SIG-M5 treated with dmso at 0.1 percent for 504 hours (cell line): ENCODE measurements around the gene EGFR.

Experiments
- DNase-seq: peaks from one replicate; lab custom pipeline; 2025; ENCODE audit not compliant: unreplicated experiment; lab: John Stamatoyannopoulos, UW

EGFR gene

DNA sequence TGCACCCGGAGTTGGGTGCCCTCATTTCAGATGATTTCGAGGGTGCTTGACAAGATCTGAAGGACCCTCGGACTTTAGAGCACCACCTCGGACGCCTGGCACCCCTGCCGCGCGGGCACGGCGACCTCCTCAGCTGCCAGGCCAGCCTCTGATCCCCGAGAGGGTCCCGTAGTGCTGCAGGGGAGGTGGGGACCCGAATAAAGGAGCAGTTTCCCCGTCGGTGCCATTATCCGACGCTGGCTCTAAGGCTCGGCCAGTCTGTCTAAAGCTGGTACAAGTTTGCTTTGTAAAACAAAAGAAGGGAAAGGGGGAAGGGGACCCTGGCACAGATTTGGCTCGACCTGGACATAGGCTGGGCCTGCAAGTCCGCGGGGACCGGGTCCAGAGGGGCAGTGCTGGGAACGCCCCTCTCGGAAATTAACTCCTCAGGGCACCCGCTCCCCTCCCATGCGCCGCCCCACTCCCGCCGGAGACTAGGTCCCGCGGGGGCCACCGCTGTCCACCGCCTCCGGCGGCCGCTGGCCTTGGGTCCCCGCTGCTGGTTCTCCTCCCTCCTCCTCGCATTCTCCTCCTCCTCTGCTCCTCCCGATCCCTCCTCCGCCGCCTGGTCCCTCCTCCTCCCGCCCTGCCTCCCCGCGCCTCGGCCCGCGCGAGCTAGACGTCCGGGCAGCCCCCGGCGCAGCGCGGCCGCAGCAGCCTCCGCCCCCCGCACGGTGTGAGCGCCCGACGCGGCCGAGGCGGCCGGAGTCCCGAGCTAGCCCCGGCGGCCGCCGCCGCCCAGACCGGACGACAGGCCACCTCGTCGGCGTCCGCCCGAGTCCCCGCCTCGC is at the start of gene EGFR:
Gene EGFR (plus strand): TSS at position 657 of the 830 bp plus-strand sequence. CDS start 261 bp downstream, outside the sequence.
- no peak for DNase-seq

- DNase-seq: no peak
Measured at GRCh38 chr7:54969208-54969967, 49.4 kb upstream of the EGFR start.

DNA sequence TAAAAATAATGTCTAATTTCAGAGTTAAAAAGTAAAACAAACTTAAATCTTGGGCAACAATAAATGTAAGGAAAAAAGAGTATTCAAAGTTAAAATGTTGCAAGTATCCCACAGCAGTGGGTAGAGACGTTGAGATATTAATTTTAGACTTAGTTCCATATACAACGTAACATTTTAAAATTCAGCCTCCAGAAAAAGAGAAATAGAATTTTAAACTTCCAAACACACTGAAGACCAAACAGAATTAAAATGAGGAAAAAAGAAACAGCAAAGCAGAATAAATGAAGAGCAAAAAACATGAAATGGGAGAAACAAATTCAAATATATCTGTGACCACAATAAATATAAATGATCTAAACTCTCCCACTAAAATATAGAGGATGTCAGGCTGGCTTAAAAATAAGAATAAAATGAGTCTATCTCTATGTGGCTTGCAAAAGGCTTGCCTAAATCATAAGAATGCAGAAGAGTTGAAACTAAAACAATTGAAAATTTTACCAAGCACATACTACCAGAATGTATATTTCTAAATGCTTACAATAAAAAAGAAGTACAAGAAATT is 46.0 kb upstream of the EGFR start:
- DNase-seq: no peak

DNA sequence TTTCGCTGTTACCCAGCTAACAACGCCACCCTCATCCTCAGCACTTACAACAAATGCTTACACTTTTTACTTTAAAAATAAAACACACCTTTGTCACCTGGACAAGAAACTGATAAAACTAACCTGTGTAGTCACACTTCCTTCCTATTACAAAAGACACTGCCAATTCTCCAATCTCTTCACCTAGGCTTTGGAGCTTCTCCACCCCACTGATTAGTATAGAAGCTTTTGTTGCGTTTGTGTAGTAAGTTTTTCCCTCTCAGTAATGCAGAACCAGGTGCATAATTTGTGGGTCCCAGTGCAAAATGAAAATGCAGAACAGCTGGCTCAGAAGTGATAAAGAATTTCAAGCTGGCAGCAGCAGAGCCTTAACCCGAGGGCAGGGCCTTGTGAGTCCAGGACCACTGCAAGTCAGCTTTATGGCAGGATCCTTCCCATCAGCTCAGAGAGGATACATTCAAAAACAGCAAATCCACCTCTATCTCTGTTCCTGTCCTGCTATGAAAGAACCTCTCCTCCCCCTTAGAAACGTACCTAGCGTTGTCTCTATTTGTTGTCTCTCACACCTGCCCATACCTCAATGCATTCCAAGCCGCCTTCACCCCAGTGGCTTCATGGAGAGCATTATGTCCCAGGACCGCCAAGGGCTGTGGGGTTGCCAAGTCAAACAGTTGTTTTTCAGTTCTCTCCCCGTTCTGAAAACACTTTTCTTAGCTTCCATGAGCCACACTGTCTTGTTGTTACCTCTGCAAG is 40.3 kb upstream of the EGFR start:
- no peak for DNase-seq

DNA sequence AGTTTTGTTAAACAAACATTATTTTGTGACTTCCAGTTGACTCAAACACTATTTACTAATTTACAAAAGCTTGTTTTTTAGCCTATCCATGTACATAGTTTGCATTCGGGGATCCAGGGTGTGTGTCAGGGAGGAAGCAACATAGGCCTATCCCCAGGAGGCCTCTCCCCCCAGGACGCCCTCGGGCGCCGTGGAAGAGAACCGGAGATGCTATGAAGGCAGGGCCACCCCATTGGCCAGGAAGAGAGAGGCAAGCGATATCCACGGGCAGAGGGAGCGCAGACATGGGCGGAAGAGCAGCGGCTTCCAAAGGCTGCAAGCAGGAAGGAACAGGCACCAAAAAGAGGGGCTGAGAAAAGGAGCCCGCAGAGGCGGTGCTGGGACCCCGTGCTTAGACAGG is 38.3 kb upstream of the EGFR start:
- DNase-seq: no peak

DNA sequence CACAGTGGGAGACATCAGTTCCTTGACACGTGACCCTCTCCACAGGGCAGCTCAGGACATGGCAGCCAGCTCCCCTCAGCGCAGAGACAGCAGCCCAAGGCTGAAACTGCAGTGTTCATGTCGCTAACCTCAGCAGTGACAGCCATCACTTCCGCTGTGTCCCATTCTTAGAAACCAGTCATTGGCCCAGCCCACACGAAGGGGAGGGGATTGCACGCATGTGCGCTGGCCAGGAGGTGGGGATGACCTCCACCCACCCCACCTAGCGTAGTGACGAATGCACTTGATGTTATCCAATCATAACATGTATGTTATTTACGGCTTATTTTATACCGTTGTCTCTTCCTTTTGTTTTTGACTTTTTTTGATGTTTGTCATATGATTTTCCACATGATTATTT is 36.9 kb upstream of the EGFR start:
- no peak for DNase-seq

DNA sequence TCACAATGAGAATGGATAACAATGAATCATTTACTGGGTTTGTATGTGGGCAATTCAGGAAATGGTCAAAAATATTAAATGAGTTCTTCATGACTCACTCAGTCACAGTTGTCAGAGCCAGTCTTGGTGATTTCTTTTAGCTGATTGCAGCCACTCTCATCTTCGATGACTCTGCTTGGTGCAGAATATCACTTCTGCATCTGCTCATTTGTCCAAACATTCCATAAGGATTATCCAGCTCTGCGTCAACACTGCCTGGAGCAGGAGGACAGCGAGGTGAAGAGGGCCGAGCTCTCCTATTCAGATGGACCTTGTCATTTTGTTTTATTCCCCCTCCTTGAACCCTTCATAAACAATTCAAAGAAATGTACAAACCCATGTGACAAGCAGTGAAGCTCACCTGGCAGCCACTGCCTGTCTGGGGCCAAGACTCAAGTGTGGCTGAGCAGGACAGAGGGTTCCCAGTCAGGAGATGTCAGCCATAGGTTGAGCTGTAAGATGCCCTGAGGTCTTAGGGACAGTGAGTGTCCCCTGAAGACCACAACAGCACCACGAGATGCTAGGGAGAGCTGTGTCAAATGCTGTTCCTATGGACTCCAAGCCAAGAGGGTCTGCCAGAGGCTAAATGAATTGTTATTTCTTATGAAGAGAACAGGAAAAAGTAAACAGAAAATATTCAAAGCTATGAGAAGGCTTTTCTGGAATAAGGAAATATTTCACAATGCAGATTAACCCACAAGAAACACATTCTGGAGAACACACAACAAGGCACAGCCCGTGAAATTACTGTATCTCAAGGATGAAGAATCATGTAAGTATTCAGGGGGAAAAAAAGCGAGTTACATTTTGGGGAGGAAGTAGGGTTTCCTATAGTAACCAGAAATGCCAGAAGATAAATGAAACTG is 33.1 kb upstream of the EGFR start:
- DNase-seq: no peak

DNA sequence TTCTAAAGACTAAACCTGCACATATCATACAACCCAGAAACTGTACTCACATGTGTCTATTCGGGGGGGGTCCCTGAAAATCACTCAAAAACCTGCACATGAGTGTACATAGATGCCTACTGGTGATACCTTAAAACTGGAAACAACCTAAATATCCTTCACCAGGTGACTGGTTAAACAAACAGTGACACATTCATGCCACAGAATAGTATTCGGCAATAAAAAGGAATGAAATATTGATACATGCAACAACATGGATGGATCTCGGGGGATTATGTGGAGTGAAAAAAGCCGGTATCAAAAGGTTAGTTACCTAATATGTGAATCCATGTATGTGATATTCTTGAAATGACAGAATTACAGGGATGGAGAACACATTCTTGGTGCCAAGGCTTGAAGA is 32.1 kb upstream of the EGFR start:
- no peak for DNase-seq

- DNase-seq: no peak
Measured at GRCh38 chr7:54987772-54988171, 31.0 kb upstream of the EGFR start.

- no peak for DNase-seq
Measured at GRCh38 chr7:54988516-54988915, 30.3 kb upstream of the EGFR start.

DNA sequence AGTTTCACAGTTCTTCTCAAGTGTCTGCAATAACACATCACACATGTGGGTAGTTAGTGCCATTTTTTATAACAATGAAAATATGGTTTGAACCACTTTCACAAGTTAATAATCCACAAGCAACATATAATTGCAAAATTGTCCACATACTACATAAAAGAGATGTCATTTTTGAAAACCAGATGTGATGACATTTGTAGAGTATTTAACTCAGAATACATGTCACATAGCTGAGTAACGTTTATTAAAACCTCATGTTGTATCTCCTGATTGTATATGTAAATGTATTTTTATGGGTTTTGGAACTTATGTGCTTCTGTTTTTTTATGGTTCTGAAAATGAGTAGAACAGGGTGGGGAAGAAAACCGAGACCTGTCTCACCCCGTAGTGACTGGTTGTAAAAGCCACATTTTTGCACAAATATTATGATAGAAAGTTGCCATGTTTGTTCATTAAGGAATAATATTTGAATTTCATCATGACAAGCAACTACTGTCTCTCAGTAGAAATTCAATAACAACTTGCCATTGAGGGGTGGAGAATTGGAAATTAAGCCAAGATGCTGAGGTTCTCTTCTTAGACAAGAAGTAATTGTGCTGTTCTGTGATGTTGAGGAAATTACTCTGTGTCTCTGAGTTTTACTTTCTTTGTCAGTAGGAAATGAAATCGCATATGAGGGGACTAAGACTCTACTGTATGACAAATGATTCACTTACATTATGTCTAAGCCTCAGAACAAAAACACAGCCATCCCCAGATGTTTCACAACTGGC is 29.2 kb upstream of the EGFR start:
- no peak for DNase-seq

DNA sequence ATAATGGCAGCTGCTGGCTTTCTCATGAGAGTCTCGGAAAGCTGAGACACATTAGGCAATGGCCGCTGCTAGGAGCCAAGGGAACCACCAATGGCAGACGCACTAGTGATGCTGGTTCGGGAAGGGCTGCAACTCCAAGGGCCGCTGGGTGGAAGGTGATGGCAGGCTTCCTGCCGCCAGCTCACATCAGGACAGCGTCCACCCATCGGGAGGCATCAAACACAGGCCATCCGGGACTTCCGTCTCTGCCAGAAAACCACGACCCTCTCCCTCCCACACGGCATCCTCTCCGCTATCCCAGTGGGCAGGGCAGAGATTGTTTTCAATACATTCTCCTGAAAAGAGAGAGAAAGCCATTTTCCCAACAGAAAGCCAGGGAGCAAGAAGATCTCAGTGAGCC is 27.5 kb upstream of the EGFR start:
- DNase-seq: no peak

DNA sequence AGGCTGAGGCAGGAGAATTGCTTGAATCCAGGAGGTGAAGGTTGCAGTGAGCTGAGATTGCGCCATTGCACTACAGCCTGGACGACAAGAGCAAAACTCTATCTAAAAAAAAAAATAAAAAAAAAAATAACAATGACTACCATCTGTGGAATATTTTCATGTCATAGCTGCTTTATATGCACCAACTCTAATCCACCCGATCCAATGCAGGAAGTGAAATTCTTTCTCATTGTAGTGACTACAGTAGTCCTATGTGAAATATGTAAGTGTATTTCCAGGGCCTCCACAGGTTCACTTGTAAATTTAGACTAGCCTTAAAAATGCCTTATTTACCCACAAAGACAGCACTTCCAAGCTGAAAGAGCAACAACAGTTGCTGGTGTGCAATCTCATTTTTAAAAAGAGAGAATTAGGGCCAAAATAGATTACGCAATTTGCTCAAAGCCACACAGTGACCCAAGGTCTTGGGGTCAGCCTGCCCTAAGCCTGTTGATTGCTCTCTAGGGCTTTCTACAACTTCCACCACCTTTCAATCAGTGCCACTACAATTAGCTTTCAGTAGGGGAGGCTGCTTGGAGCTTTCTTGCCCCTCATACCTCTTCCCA is 25.8 kb upstream of the EGFR start:
- no peak for DNase-seq

DNA sequence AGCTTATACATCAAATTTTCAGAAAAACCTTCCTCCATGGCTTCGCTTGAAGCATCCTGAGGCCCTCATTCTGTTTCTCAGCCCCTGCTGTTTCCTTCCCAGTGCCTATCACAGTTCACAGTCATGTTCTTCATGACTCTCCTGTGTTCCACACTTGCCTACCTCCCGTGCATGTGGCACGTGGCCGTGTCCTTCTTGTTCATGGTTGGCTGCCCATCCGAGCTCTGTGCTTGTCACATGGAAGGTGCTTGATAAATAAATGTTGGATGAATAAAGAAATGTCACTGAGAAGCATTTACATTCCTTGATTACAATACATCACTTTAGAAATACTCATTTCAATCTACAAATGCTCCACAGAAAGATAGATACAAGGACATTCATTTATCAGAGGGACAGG is 23.7 kb upstream of the EGFR start:
- no peak for DNase-seq

GRCh38 chr7:54995610-54996363 is 23.0 kb upstream of the EGFR start:
- peak; percentile 36 for DNase-seq

GRCh38 chr7:54996391-54996790 is 22.4 kb upstream of the EGFR start:
- no peak for DNase-seq

DNA sequence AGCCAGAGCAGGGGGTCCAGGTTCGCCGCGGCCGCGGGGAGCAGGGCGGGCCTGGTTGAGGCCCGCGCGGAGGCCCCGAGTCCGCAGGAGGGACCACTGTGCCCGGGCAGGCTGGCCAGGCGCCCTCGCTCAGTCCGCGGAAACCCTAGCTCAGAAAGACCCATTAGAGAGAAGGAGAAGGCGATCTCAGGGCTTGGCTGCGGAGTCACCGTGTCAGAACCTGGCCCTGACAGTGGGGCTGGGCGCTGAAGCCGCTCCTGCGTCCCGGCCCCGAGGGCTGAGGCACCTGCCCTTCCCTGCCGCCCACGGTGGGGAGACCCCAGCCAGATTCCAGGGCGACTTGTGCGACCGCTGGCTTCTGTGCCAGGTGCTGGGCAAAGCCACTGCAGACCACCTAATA is 14.2 kb upstream of the EGFR start:
- DNase-seq: no peak

- no peak for DNase-seq
Measured at GRCh38 chr7:55005241-55005851, 13.5 kb upstream of the EGFR start.
